ENCODE results near the gene SNRPF.

- TF ChIP-seq POLR2A (IDR thresholded peaks at IDR 0.05) (no peak), CTCF (IDR thresholded peaks at IDR 0.05) (no peak), POLR2AphosphoS5 (IDR thresholded peaks at IDR 0.05) (no peak)
Measured at GRCh38 chr12:95882873-95883272, 24.1 kb downstream of the SNRPF start.

Data from stomach (tissue), 4 donors.